NCI-H69 (cell line): ENCODE data around the gene N4BP3.
"Not testable (repeated sequence)": the region's sequence is repeated elsewhere in the genome, so short reads cannot be mapped to it uniquely, and the experiment has no call there.

Experiments
- DNase-seq: peaks from one replicate; lab custom pipeline; 2025; lab: John Stamatoyannopoulos, UW

N4BP3 gene, protein sequence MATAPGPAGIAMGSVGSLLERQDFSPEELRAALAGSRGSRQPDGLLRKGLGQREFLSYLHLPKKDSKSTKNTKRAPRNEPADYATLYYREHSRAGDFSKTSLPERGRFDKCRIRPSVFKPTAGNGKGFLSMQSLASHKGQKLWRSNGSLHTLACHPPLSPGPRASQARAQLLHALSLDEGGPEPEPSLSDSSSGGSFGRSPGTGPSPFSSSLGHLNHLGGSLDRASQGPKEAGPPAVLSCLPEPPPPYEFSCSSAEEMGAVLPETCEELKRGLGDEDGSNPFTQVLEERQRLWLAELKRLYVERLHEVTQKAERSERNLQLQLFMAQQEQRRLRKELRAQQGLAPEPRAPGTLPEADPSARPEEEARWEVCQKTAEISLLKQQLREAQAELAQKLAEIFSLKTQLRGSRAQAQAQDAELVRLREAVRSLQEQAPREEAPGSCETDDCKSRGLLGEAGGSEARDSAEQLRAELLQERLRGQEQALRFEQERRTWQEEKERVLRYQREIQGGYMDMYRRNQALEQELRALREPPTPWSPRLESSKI

DNA sequence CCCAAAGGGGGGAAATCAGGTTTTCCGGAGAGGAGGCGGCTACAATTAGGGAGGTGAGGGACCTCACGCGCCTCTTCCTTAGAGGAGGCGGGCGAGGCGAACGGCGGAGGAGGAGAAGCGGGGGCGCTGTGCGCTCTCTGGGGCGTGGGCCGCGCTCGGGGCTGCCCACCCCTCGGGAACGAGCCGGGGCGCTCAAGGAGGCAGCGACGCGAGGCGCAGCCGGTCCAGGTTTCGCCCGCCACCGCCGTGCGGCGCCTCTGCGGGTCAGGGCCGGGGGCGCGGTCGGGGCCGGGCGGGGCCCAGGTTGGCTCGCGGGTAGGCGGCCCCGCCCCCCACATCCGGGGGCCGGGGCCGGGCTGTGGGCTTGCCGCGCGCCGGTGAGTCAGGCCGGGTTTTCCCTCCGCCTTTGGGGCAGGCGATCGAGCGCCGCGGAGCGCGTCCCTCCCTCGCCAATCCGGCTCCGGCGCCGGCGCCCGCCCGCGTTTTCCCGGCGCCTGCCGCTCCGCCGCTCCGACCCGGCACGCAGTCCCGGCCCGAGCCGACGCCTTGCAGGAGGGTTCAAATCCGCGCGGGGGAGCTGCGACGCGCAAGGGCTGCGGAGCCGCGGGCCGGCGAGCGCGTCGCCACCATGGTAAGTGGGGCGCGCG, at the start of gene N4BP3:
Gene N4BP3 (plus strand): TSS at position 392 of the 647 bp plus-strand sequence. CDS start 6,052 bp downstream, outside the sequence.
- DNase-seq: peak; percentile 92

DNA sequence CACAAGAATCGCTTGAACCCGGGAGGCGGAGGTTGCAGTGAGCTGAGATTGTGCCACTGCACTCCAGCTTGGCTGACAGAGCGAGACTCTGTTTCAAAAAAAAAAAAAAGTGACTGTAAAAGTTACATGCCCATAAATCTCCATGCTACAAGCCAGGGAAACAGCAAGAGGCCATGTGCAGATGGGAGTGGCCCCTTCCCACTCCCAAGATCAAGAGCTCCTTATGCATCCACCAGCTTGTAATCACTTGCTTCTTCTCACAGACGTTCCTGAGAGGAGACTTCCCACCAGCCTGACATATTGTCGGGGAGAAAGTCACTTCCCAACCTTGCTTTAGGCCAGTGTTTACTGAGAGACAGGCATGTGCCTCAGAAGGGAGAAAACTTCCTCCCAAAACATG, 45.6 kb upstream of the N4BP3 start:
- peak; percentile 65 for DNase-seq

DNA sequence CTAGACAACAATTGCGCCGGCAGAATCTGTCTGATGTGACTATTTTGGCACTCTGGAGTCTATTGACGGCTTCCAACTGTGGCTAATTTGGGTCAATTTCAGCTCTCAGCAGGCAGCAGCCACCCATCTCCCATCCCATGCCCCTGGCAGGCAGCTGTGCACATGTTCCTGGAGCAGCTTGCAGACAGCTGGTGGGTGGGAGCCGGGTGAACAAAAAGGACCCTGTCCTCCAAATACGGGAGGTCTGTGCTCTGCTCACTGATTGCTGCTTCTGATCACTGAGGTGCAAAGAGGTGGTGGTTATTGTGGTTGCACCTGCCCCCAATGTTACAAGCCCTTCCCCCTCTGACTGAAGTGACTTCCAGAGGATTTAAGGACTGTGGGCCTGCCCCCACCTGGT, 45.0 kb upstream of the N4BP3 start:
- DNase-seq: peak; percentile 95

DNA sequence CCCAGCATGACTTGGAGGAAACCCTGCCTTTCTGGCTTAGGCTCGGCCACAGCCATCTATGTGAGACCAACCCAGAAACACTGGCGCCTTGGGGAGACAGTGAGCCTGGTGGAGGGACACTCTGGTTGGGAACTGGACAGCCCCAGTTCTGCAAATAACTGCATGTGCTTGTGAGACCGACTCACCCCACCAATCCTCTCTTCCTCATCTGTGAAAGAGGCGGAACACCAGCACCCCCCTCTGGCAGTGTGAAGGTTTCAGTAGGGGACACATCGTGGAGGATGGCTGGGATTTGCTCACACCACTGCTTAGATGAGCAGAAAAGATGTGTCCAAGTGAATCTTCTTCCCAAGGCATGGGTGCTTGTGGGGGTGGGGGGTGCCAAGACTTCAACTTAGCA, 43.4 kb upstream of the N4BP3 start:
- DNase-seq: peak; percentile 62

DNA sequence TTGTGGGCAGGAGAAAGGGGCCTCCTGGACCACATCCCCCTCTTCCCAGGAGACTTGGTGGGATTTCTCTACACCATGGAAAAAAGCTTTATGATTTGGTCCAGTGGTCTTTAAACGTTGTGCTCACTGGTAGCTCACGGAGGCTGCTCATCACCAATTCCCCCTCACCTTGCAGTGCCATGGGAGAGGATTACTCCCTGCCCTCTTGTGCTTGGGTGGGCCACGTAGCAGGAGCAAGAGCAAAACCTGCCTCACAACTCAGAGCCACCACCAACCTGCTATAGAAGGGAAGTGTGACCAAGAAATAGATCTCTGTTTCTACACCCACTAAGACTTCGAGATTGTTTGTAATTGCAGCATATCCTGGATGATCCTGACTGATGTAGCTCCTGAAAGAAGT, 42.2 kb upstream of the N4BP3 start:
- DNase-seq: no peak

DNA sequence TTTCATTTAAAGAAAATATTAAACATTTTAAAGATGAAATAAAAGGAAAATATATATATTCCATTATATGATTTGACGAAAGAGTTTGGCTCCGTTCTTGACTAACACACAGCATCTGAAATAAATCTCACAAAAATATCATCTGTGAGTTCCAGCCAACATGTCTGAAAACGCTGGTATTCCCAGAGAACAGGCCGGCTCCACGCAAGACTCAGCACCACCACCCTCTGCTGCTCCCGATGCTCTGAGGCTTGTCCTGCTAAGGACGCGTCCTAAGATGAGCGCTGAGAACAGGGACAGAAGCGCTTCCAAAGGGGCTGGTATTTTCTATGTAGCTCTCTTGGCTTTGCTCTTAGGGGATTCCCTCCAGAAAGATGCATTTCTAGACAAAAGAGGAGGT, 40.6 kb upstream of the N4BP3 start:
- DNase-seq: no peak

DNA sequence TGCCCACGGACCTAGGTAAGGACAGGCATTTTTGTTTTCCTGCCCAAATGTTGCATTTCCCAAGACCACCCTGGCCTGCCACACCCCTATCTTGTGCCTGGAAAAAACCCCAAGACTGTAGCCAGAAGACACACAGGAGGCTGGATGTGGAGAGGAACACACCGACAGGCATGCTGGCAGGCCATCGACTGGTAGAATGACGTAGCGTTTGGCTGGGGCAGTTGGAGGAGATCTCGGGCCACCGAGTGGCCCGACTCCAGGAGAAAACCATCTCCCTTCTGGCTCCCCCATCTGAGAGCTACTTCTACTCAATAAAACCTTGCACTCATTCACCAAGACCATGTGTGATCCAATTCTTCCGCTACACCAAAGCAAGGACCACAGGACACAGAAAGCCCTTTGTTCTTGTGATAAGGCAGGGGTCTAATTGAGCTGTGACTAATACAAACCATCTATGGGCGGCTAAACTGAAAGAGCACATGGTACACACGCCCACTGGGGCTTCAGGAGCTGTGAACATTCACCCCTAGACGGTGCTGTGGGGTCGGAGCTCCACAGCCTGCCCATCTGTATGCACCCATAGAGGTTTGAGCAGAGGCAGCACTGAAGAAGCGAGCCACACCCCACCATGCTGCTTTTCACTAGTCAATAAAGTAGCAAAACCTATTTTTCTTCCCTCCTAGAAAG, 38.9 kb upstream of the N4BP3 start:
- peak; percentile 33 for DNase-seq

DNA sequence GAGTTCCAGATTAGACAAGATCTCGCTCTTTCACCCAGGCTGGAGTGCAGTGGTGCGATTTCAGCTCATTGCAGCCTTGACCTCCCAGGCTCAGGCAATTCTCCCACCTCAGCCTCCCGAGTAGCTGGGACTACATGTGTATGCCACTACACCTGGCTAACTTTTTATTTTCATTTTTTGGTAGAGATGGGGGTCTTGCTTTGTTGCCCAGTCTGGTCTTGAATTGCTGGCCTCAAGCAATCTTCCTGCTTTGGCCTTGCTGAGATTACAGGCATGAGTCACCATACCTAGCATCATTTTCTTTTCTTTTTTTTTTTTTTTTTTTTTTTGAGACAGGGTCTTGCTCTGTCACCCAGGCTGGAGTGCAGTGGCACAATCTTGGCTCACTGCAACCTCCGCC, 36.4 kb upstream of the N4BP3 start:
- not testable (repeated sequence) for DNase-seq

DNA sequence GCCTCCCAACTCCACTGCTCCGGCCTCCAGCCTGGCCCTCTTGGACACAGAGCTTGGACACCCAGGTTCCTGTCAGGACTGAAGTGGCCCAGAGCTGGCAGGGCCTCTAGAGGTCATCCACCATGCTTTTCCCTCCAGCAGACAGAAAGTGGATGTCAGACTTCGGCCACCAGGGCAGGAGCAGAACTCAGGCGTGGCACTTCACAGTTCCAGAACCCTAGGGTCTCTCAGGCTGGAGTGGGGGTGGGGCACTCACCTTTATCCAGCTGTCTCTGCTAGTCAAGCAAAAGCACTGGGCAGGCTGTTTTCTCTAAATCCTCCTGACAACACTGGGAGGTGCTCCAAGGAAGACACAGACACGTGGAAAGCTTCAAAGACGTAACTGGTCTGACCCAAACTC, 35.6 kb upstream of the N4BP3 start:
- DNase-seq: no peak

DNA sequence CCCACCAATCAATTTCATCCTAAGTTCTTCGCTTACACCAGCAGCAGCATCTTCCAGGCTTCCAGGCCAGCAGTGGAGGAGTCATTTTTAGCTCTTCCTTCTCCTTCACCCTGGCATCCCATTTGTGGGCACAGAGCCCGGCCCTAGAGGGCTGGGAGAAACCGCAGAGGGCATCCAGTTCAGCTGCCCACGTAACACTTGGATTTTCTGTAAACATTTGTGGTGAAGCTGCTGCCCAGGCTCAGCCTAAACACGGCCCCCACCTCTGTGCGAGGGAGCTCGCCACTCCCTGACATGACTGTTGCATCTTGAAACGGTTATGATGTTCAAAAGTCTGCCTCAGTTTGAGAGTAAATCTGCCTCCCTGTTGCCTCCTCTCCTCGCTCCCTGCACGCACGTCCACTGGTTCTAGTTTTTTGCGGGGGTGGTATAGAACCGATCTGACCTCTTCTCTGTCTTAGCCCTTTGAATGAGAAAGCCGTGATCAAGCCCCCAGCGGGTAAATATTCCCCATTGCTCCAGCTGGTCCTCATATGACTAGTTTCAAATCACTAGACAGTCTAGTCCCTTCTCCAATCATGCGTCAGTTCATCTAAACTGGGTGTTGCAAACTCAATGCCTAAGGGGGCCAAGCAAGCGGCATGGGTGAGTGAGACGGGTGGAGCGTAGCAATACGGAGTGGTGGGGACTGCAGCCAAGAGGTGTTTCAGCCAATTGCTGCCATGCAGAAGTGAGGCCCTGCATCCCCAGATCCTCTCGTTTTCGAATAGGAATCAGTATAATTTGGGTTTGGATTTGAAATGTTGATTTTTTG, 34.9 kb upstream of the N4BP3 start:
- no peak for DNase-seq

DNA sequence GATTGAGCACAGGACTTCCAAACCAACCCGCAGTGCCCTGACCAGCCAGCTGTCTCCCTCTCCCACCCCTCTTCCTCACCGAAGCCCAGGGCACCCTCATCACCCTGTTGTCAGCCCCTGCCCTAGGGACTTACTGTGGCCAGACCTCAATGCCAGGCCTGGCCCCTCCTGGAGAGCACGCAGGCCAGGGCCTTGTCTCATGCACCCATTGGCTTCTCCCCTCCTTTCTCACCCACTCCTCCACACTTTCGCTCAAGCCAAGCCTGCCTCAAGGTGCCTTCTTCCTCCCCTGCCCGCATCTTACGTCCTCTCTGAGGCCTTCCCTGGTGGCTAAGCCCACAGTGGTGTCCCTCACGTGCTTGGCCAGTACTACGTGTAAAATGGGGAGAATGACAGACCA, 33.3 kb upstream of the N4BP3 start:
- DNase-seq: no peak

DNA sequence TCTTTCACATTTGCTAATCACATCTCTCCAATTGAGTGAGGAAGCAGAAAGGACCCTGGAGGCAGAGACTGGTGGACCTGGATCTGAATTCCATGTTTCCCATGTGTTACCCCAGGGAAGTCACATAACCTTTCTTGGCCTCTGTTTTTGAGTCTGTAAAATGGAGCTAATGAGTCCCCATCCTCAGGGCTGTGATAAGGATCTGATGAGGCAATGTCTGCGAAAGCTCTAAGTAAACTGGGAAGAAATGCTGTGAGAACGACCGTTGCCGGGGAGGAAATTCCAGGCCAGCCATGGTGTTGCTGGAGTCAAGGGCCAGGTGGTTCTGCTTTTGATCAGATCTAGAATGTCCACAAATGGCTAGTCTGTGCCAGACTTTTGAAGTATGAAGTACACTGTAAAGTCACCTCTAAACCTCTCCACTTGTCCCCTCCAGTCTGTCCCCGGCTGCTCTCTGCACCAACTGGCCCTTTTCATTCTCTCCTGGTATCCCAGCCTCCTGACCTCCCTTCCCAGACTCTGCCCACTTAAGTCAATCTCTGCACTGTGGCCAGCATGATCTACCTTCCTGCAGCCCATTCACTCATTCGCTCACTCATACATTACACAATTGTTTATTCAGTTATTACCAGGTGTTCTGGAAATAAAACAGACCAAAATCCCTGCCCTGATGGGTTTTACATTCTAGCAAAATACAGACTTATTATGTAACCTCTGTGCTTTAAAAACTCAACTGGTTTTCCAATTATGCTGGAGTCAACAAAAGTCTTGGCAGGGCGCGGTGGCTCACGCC, 32.5 kb upstream of the N4BP3 start:
- DNase-seq: no peak

DNA sequence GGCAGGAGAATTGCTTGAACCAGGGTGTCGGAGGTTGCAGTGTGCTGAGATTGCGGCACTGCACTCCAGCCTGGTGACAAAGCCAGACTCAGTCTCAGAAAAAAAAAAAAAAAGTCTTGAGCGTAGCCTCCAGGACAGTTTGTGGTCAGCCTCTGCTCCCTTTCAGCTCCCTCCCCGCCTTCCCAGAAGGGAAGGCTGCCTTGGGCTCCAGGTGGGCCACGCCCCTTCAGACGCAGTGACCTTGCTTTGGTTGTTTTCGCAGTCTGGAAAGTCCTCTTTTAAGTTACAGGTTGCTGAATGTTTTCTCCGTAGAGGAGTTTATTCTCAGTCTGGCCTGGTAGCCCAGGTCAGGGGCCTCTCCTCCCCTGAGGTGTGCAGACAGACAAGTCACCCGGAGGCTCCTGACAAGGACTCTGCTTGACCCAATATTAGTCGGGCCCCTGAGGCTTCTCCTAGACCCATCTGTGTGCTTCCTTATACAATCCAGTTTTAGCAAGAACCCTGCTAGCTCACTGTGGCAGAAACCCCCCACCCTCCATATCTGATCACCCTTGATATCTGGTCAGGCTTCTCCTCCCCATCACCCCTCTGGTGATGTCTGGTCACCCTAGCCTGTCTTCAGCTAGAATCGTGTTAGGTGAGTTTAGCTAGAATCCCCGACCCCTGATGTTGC, 31.6 kb upstream of the N4BP3 start:
- DNase-seq: no peak

DNA sequence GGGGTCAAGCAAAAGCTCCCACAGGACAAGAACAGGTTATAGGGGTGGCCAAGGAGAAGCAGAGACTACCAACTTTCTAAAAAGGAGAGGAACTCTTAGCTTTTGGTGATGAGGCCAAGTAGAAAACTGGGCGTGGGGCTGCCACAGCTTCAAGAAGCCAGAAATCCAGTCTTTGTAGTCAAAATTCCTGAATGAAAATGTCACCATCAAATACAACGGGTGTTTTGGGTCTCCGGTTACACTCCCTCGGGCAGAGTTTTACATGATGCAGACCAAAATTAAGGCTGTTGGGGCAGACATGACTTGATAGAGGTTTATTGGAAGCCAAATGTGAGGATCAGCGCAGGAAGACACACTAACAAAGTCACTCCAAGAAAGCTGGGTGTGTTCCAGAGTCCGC, 29.4 kb upstream of the N4BP3 start:
- DNase-seq: no peak

DNA sequence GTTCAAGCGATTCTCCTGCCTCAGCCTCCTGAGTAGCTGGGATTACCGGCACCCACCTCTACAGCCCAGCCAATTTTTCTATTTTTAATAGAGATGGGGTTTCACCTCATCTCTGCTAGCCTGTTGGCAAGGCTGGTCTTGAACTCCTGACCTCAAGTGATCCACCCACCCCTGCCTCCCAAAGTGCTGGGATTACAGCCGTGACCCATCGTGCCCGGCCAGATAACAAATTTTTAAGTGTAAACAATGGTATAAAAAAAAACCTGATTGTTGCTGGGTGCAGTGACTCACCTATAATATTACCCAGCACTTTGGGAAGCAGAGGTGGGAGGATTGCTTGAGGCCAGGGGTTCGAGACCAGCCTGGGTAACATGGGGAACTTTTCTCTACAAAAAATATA, 28.0 kb upstream of the N4BP3 start:
- DNase-seq: no peak

DNA sequence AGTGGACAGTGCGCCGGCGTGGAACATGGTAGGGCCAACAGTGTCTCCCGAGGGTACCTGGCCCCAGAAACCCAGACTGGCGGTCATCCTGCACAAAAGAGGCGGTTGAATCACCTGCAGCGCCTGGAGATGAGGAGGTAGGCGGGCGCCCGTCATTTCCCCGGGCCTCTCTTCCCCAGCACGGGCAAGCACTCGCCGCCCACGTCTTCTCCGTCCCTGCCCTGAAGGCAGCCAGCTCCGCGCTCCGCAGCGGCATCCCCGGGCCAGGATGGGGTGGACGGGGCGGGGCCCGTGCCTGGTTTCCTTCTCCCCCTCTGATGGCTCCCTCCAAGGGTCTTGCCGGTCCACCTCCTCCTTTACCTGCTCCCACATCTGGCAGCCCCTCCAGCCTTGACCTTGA, 27.1 kb upstream of the N4BP3 start:
- DNase-seq: no peak

DNA sequence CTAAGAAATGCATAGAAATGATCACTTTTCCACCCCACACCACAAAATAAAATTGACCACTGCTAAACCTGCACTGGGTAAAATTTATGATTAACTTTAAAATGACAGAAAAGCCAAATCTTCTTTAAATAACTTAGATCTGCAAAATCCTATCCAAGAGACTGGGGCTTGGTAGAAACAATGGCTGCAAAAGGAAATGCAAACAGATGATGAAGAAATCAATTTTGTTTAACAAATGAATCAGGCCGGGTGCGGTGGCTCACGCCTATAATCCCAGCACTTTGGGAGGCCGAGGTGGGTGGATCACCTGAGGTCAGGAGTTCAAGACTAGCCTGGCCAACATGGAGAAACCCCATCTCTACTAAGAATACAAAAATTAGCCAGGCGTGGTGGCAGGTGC, 26.1 kb upstream of the N4BP3 start:
- DNase-seq: not testable (repeated sequence)

DNA sequence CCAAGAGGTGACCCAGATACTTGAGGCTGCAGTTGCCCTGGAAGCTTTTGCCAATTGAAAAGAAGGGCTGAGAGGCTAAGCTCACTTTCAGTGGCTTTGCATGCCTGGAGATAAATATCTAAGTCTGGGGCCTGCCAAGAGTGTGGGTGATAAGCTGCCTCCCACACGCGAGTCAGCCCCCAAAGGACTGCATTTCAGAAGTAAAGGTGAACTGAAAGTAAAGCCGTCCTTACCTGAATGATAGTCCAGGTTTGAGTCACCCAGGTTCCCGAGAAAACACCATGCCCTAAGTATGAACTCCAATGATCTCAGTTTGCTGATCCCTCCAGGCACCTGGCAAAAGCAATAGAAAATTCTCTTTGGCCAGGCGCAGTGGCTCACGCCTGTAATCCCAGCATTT, 22.5 kb upstream of the N4BP3 start:
- no peak for DNase-seq

DNA sequence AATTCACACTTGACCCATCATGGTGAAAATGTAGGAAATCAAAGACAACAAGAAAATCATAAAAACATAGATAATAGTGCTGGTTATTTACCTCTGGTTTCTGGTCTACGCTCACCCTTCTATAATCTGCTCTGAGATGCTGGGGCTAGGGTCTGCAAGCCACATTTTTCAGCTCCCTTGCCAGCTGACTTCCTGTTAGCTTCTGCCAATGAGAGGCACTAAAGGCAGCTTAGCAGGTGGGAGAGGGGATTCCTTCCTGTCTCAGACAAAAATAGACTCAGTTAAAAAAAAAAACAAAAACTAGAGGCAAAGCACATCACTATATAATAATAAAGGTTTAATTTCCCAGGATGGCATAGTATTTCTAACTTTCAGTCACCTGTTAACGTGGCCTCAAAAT, 20.2 kb upstream of the N4BP3 start:
- no peak for DNase-seq

DNA sequence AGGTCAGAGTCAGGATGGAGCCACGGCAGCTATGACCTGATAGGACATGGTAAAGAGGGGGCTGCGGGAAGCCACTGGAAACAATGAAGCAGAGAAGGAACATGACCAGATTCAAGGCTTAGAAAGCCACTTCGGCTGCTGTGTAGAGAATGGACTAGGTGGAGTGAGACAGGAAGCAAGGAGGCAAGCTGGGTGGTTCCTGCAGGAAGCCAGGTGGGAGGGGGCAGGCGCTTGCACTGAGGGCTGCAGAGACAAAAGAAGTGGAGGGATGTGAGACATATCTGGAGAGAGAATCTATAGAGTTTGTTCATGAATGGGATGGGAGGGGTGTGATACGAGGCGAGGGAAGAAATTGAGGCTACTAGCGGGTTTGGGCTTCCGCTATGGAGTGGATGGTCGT, 19.0 kb upstream of the N4BP3 start:
- no peak for DNase-seq

DNA sequence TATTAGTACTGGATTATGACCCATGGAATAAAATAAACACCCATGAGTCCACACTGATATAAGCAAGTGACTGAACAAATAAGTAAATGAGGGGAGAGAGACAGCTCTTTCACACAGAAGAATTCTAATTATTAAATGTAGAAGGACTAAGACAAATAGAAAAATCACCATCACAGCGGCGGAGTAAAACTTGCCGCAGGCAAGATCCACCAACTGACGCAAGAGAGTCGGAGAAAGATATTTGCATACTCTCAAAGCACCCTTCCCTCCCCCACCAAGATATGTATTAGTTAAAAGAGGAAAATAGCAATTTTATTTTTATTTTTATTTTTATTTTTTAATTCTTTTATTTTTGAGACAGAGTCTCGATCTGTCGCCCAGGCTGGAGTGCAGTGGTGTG, 14.6 kb upstream of the N4BP3 start:
- no peak for DNase-seq
